SIG-M5 treated with dmso at 0.1 percent for 504 hours (cell line): Measurements from ENCODE around the gene LRRC8C.
"Not testable (repeated sequence)": the region's sequence is repeated elsewhere in the genome, so short reads cannot be mapped to it uniquely, and the experiment has no call there.

Experiments
- DNase-seq: peaks from one replicate; lab custom pipeline; 2025; ENCODE audit not compliant: unreplicated experiment; lab: John Stamatoyannopoulos, UW

LRRC8C gene

GRCh38 chr1:89607586-89608318 is 25.2 kb upstream of the LRRC8C start:
- no peak for DNase-seq

DNA sequence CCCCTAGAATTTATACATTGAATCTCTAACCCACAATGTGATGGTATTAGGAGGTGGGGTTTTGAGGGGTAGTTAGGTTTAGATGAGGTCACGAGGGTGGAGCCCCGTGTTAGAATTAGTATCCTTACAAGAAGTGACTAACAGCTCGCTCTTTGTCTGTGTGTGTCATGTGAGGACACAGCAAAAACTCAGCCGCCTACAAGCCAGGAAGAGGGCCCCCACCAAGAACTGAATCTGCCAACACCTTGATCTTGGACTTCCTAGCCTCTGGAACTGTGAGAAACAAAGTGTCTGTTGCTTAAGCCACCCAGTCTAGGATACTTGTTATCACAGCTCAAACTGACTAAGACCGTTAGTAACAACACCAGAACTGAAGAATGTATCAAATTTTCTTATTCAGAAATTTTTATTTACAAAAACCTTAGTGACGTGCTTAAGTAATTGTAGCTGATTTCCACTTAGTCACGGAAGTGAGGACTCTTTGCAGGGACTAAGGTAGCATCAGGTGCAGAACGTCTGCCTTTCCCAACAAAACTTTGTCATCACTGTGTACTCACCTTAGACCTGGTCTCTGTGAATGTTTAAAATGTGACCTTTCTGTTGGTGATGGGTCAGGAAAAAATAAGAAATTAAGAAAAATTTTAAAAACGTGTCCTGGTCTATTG is 24.5 kb upstream of the LRRC8C start:
- DNase-seq = no peak

DNA sequence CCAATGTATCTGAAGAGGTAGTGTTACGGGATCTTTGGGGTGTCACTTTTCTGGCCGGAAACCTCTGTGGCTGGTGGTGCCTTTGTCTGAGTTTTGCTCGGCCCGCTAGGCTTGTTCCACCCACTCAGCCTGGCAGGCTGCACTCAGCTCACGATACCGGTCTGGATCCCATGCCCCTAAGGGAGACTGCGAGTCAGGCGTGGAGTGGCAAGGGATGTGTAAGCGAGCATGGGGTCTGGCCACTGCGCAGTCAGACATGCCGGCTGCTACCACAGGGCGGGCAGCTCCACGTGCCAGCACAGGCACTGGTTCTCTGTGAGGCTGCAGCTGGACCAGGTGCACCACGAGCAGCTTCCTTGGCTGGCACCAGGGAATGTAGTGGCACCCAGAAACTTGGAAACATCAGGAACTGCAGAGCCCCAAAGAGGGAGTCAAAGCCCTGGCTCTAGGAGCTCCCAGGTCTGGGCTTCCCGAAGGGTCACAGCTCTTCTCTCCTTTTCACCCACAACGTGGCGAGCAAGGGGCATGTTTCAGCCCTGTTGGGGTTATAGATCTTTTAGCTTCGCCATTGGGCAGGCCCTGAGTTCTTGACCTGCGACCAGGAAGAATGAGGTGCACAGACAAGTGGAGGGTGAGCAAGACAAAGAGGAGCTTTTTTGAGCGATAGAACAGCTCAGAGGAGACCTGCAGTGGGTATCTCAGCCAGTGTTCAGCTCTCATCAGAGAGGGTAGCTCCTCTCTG is 23.8 kb upstream of the LRRC8C start:
- DNase-seq = no peak

DNA sequence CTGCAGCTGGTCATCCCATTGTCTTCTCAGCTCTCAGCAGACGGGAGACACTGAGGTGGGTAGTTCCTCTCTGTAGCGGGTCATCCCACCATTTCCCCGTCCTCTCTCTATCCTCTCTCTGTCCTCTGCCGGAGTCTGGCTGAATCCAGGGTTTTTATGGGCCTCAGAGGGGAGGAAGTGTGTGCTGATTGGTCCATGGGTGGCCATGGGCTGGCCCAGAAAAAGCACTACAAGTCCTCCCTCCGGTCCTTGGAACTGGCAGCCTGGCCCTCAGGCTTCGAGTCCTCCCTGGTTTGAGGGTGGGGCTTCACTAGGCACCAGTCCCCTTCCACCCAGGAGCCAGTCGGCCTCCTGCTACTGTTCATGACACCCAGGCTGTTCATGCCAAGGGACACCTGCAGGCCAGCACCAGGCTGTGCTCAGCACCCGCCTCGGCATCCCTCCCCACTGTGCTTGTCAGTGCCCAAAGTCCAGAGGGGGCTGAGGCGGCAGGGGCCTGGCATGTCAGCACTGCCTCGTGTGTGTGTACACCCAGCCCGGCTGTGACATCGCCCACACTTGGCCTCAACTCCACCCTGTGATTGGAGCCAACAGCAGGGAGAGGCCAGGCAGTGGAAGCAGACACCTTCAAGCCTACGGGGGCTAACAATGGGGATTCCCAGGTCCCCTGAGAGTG is 23.0 kb upstream of the LRRC8C start:
- DNase-seq = no peak

GRCh38 chr1:89610457-89611011 is 22.4 kb upstream of the LRRC8C start:
- no peak for DNase-seq

GRCh38 chr1:89611721-89612120 is 21.2 kb upstream of the LRRC8C start:
- no peak for DNase-seq

DNA sequence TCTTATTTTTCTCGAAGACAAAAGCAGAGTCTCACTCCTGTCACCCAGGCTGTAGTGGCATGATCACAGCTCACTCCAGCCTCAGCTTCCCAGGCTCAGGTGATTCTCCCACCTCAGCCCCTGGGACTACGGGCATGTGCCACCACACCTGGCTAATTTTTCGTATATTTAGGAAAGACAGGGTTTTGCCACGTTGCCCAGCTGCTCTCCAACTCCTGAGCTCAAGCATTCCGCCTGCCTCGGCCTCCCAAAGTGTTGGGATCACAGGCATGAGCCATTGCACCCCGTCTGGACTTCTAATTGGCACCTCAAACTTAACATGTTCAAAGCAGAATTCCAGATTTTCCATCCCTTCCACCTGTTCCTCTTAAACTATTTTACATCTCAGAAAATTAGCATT is 19.0 kb upstream of the LRRC8C start:
- no peak for DNase-seq

GRCh38 chr1:89615676-89616598 is 17.0 kb upstream of the LRRC8C start:
- DNase-seq = peak; percentile 28

DNA sequence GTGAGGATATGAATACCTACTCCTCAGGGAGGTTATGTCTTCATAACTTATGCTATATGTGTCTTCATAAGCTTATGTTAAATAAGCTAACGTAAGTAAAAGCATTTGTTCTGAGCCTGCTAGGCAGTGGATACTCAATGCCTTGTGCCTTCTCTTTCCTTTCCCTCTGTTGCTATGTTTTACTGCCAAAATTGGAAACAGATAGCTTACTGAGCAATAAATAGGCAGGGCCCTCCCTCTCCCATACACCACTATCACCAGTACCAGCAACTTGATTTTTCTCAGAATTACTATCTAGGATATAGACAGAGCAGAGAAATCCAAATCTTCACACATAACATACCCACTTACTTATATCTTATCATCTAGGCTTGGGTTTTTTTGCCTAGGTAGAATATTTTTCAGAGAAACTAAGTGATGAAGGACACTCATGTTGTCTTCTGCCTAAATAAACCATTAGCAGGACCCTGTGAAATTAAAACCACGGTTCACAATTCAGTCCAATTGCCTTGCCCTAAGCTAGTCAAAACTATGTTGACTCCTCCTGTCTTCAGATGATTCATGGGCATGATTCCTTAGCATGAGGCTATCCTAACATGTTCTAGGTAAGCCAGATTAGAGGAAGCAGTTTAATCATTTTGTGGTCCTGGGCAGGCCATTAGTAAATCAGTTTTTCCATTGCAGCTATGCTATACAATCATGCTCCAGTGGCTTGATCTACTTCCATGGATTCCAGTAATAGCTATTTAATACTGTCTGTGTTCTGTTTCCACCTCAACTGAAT is 15.9 kb upstream of the LRRC8C start:
- no peak for DNase-seq

GRCh38 chr1:89620664-89621063 is 12.3 kb upstream of the LRRC8C start:
- no peak for DNase-seq

DNA sequence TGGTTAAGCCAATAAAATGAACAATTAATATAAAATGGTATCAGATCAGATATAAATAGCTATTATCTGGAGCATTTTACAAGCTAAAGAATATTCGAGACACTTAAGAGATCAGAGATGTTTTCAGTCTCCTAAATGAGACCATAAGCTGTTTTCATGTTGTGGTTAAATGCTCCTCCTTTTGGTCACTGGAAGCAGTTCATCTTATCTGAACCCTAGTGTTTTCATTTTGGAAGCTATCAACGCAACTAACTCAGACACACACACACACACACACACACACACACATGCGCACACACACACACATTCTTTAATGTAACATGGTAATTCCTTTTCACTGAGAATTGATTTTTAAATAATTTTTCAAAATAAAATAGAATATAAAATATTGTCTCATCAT is 10.0 kb upstream of the LRRC8C start:
- DNase-seq = peak; percentile 7

GRCh38 chr1:89624314-89624713 is 8.6 kb upstream of the LRRC8C start:
- DNase-seq = no peak

DNA sequence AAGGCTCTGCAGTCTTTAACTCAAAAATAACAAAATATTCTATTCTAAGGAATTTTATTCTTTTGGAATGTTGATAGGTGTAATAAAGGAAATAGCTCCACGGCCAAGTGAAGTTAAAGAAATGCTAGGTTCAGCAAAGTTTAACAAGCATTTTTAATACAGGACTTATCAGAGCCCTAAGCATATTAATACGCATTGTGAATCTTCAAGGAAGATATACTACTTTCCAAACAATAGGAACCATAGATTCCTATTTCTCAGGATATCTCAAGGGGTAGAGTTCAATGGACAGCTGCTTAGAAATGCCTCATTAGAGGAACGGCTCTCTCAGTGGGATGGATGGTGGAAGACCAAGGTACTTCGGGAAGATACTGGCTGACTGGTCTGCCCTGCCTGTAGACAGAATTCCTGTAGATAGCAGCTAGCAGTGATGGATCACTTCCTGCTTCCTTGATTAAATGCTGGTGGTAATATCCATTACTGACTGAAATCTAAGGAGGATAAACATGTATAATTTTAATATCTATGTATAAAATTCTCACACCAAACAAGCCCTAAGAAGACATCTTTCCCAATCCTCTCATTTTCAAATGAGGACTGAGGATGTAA is 8.1 kb upstream of the LRRC8C start:
- no peak for DNase-seq

GRCh38 chr1:89627596-89627962 is 5.3 kb upstream of the LRRC8C start:
- no peak for DNase-seq

GRCh38 chr1:89629146-89629545 is 3.8 kb upstream of the LRRC8C start:
- DNase-seq = no peak

DNA sequence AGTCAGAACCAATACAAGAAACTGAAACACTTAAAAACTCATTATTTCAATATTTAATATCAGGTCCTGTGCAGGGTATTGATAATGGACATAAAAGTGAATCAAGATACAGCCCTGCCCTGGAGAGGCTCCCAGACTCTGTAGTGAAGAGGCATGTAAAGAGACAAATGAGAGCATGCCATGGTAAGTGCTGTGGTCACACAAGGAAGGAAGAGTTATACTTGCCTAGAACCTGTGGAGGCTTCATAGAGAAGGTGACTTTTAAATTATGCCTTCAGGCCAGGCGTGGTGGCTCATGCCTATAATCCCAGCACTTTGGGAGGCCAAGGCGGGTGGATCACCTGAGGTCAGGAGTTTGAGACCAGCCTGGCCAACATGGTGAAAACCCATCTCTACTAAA is 3.3 kb upstream of the LRRC8C start:
- DNase-seq = not testable (repeated sequence)

DNA sequence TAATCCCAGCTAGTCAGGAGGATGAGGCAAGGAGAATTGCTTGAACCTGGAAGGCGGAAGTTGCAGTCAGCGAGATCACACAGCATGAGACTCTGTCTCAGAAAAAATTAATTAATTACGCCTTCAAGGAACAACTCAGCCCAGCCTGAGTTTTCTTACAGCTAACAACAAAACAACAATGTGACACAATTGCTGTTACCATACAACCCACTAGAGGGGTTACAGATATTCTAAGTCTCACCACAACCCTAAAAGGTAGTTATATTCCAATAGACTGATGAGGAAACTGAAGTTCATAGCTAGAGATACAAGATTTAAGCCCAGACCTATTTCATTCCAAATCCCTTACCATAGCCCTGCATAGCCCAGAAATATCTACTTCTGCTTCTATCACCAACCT is 2.9 kb upstream of the LRRC8C start:
- DNase-seq = no peak

GRCh38 chr1:89631816-89632656 is 884 bp upstream of the LRRC8C start:
- no peak for DNase-seq
